ENCODE measurements around the gene SNORC. TPM values are rescaled to one million over a fixed set of nuclear protein-coding genes. Genes with fewer than 3 reads are reported as not detected.

The SNORC gene
- total and polyA plus RNA-seq, 9 of the 15 experiments (the other 6 are each of a cell fraction or from before 2014, with no cell fraction given): 0.14 to 2.5 (median 0.72) TPM; not detected in 2

- no peak overlapping the region for H3K27ac ChIP-seq (ENCODE audit: extremely low read depth, low read depth, low read length)
- TF ChIP-seq ZNF398 (CRISPR knock-in tag; IDR thresholded peaks at IDR 0.05) (no peak), ELF1 (tag; IDR thresholded peaks at IDR 0.05) (no peak), ZNF384 (IDR thresholded peaks at IDR 0.05; ENCODE audit: low read depth, low read length) (no peak), CBX5 (IDR thresholded peaks at IDR 0.05; ENCODE audit: borderline replicate concordance, low read depth) (no peak), ZNF184 (CRISPR knock-in tag; IDR thresholded peaks at IDR 0.05) (no peak), ZHX1 (conservative IDR thresholded peaks at IDR 0.05; ENCODE audit: low read length) (no peak)
- no peak for FAIRE-seq
- no peak overlapping the region for H3K9ac ChIP-seq (ENCODE audit: insufficient read depth in 1 of 2, low read depth in 2 of 2, low read length in 2 of 2)
- no peak overlapping the region for H2AFZ ChIP-seq (ENCODE audit: low read depth, low read length)
- H3K27me3 ChIP-seq (ENCODE audit: control insufficient read depth in 2 of 2, insufficient read depth in 2 of 2, low read length in 2 of 2): peaks cover 11 to 67% of the 10 kb centered on the region in 2 experiments; a peak in 4 of 5 replicates
- BruUV-seq (replicated peaks): no TSS peak
- H3K4me3 ChIP-seq: no peak overlapping the region
- ChIA-PET CTCF (ENCODE audit: low intra/inter-chr PET ratio) (no interaction called here), POLR2A (interaction anchor here (0.6 kb wide), 1 partner anchor 48 kb away, joined by 3 read pairs; no protein-coding TSS in a partner anchor)
- intact Hi-C loops (cut with micrococcal nuclease) (no loop called here), in situ Hi-C loops (cut with MboI) (no loop called here)
- H3K36me3 ChIP-seq (ENCODE audit: control insufficient read depth, insufficient read depth, low read length): no peaks in the 10 kb centered on the region
- DNase-seq (ENCODE audit: extremely low read depth in 1 of 4, low spot score in 3 of 4): no peak
- peaks cover 5 to 12% of the 10 kb centered on the region in 2 experiments; a peak in 3 of 5 replicates for H3K4me1 ChIP-seq (replicated peaks in 1 of 2; ENCODE audit: control insufficient read depth in 2 of 2, insufficient read depth in 2 of 2, low read length in 2 of 2)
- no peak overlapping the region for H3K4me2 ChIP-seq (ENCODE audit: insufficient read depth, low read length)
- 5% methylated on average over 8 of the region's 14 CpGs for WGBS (ENCODE audit: insufficient coverage, low coverage, missing lambda C conversion rate)
- no peak for ATAC-seq
- H3K9me1 ChIP-seq (ENCODE audit: control insufficient read depth, insufficient read depth, low read length): no peaks in the 10 kb centered on the region
- H3K9me3 ChIP-seq (replicated peaks; ENCODE audit: control insufficient read depth, insufficient read depth, low read depth, low read length): no peaks in the 10 kb centered on the region
- no peaks in the 10 kb centered on the region for H4K20me1 ChIP-seq (replicated peaks; ENCODE audit: control insufficient read depth, insufficient read depth, low read length)
- H3K79me2 ChIP-seq (ENCODE audit: control insufficient read depth, insufficient read depth, low read length): no peaks in the 10 kb centered on the region
Observed at GRCh38 chr2:232888839-232889529, 18.9 kb downstream of the SNORC start.
